C4-2B (cell line): Measurements from ENCODE around the gene SLC6A11.

ENCODE experiments used
- CTCF ChIP-seq: fragments of 450-650 bp; conservative IDR thresholded peaks from 2 replicates; pipeline ENCODE4 v1.5.1; 2017; ENCODE audit warnings: mild to moderate bottlenecking
- ZFX ChIP-seq: fragments of 450-650 bp; IDR thresholded peaks from 2 replicates; pipeline ENCODE4 v1.6.1; 2017

- TF ChIP-seq CTCF (no peak), ZFX (no peak)
Measured at GRCh38 chr3:10790713-10791112, 25.3 kb upstream of the SLC6A11 start.
